DMS153 treated with DMSO at 0.1 percent for 48 hours (cell line): Measurements from ENCODE around the gene HLA-DQB1.
"Not testable (repeated sequence)": the region's sequence is repeated elsewhere in the genome, so short reads cannot be mapped to it uniquely, and the experiment has no call there.

Experiments
- DNase-seq: peaks from one replicate; lab custom pipeline; 2025; ENCODE audit not compliant: unreplicated experiment; lab: John Stamatoyannopoulos, UW

HLA-DQB1 gene

DNA sequence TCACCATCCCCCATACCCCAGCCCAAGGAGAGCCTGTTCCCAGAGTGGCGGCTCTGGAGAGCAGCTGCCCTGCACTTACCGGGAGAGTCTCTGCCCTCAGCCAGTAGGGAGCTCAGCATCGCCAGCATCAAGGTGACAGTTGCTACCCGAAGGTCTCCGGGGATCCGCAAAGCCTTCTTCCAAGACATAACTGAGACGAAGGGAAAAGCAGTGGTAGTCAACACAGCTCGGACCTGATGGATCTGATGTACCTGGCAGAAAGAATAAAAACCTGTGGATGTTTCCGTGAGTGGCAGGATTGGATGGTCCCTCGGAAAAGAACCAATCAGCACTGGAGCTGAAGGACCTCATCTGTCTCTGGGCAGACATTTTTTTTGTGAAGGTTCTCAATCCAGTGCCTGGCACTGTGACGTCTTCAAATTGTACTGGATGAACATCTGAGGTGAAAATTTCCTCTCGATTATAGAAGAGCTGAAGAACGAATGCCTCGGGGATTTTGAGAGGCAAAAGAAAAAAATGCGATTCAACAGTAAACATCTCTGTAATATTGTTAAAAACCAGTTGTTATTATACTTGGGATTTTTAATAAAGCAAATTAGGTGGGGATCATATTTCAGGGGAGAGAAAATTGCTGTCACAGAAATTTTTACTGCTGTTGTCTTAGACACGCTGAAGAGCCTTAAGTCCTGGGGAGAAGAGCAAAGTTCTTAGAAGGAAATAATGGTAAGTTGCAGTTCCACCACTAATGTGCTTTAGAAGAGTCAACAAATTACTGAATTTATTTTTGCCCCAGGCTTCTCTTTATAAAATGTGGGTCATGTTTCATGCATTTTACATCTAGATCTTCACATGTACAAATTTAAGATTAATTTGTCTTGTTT, at the start of gene HLA-DQB1:
Gene HLA-DQB1 (minus strand): TSS at position 238 of the 881 bp plus-strand sequence. CDS start 50 bp downstream, at position 188.
- DNase-seq, result peak; percentile 90

DNA sequence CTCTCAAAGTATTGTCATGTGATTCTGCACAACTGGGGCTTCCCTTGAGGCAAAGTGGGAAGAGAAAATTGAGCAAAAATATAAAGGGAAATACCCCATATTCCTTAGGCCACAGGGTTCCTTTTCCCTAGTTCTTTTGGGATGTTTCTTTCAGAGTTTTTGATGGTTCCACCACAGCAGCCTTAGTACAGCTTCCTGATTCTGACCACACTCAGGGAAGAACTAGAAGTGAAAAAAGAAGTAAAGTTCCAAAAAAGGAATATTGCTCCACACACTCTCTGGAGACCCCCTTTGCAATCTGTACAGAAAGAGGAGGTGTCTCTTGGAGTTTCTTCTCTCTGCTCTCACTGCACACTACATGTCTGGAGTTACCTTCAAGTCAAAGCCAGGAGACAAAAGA, 46.8 kb upstream of the HLA-DQB1 start:
- DNase-seq, result no peak

DNA sequence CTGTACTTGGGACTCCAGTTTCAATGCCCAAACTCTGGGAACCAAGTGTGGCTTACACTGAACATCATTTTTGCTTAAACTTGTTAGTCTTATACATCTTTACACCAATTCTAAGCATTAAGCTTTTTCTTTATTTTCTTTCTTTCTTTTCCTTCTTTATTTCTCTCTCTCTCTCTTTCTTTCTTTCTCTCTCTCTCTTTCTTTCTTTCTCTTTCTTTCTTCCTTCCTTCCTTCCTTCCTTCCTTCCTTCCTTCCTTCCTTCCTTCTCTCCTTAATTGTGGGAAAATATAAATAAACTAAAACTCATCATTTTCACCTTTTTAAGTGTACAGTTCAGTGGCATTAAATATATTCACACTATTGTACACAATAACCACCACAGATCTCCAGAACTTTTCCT, 43.2 kb upstream of the HLA-DQB1 start:
- no peak for DNase-seq

DNA sequence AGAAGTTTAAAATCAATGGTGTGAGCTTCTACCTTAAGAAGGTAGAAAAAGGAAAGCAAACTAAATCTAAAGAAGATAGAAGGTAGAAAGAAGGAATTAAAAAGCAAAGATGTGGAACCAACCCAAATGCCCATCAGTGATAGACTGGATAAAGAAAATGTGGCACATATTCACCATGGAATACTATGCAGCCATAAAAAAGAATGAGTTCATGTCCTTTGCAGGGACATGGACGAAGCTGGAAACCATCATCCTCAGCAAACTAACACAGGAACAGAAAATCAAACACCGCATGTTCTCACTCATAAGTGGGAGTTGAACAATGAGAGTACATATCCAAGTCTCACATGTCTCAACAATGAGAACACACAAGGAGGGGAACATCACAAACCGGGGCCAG, 38.7 kb upstream of the HLA-DQB1 start:
- DNase-seq, result not testable (repeated sequence)

DNA sequence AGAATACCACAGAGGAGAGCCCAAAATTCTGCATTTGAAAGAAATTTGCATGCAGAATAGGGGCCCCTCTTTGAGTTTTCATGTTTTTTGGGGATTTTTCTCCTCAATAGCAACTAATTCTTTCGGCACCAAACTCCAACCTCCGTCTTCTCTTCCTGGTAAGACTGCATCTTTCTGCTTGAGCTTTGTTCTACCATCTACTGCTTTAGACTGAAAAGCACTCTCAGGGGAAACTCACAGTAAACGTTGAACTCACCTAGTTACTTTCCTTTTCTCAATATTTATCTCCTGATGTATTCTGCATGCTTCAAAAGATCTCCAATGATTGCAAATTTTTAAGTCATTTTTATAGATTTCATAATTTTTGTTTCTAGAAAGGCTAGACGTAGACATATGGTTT, 36.9 kb upstream of the HLA-DQB1 start:
- no peak for DNase-seq

DNA sequence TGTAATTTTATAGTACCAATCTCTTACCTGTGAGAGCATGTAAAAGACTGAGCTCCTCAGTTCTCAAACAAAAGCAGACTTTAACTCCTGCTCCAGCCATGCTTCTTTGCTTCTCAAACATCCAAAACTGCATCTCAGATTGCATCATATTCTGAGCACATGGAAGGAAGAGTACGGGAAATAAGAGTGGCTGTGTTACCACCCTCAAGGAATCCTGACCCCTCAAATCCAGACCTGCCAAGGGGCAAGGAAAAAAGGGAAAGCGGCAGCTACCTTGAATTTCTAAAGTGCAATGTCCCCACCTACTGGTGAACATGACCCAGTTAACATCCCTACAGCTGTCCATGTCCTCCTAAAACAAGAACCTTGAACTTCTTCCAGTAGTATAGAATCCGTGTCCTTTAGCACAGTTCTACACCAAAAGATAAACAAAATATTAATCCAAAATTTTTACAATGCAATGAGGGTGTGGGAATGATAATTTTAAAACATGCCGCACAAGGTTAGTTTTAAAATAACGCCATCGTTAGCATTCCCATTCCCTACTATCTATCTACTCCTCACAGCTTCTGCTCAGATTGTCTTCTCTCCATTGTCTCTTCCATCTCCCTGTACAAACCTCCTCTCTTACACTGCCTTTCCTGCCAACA, 34.1 kb upstream of the HLA-DQB1 start:
- DNase-seq, result peak; percentile 58

DNA sequence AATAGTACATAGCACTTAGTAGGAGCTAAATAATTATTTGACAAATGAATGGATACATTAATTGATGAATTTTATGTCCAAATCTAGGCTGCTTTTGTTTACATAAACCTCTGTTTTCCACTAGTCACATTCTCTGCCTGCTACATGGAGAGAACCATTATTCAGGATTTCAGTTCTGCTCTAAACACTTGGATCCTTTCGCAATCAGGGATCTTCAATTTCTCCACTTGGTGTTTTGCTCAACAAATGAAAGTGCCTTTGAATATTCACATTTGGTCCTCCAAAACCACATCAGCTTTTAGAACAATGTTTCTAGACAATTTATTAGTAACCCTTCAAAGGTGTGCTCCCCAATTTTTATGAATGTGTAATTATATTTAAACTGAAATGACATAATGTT, 30.6 kb upstream of the HLA-DQB1 start:
- DNase-seq, result no peak

DNA sequence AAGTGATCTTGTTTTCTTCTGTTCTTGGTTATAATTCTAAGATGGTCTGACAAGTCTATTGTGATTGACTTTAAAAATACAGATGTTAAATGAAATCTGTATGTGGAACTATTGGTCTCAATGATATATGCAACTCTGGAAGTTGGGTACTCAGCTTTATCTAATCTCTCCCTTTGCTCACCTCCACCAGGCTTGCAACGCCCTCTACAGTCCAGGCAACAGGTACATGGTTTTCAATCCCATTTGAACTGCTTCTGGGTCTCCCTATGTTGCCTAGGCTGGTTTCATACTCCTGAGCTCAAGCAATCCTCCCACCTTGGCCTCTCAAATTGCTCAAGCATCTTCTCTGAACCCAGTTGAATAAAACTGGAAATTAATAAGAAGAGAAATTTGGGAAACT, 25.6 kb upstream of the HLA-DQB1 start:
- DNase-seq, result peak; percentile 79

DNA sequence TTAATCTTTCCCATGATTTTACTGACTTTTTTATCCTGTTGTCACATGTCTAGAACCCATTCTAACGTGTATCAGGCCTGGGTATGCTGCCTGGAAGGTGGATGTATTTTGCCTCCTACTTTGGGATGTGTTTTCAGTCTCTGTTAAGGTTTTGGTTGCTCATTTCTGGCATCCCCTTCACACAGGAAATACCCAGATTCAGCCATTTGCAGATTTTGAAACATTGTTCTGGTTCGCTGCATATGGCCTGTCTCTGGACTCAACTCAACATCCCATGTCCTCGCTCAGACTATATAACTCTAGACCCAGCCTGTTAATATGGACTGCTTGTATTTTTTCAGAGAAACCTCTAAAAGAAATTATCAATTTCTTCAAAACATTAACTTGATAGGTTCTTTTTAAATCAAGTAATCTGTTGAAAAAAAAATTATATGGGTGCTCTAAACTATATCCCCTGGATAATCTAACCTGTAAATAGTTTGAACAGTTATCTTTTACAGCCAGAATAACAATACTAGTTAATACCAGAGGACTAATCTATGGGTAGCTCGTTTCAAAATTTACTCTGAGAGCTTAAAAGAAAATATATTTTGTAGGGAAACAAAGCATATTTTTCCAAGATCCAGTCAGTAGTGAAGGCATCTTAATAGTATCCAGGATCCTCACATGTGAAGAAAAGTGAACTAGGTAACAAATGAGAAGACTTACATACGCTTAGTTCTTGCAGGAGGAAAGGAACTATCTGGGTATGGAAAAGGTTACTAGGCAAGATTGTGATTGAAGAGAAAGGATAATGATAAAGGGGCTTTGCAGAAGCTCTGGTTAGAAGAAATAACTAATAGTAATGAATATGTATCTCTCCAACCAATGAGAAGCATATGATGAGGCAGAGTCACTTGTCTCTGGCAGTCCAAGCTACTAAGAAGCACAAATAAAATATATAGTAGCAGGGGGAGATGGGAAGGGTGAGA, 23.4 kb upstream of the HLA-DQB1 start:
- no peak for DNase-seq

DNA sequence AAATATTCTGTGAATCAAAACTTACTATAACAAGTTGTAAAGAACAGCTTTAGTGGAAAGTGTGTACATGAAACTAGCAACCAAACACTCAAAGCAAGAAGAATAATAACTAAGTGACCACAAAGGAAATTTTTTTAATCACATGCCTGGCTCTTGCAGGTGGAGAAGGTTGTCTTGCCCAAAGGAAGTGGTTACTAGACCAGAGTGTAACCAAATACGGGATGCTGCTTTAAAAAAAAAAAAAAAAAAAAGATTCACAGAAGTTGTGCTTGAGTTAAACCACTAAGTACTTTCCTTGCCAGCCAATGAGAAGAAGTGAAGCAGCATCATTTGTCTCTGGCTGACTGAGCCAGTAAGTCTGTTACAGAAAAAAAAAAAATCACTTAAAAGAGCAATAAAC, 19.1 kb upstream of the HLA-DQB1 start:
- DNase-seq, result no peak

DNA sequence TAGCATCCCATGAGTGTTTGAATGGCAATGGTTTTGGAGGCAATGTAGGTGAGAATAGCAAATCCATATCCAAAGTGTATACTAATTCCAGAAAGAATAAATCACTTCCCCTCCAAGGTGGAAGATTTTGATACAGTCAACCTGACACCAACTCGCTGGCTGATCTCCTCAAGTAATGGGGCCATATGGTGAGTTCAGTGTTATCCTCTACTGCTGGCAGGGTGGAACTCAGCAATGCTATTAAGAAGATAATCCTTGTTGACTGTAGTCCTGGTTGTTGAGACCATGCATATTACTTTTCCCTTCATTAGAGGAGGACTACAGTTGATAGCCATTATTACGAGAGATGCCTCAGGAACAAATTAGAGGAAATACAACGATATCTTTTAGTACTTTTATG, 17.8 kb upstream of the HLA-DQB1 start:
- no peak for DNase-seq

DNA sequence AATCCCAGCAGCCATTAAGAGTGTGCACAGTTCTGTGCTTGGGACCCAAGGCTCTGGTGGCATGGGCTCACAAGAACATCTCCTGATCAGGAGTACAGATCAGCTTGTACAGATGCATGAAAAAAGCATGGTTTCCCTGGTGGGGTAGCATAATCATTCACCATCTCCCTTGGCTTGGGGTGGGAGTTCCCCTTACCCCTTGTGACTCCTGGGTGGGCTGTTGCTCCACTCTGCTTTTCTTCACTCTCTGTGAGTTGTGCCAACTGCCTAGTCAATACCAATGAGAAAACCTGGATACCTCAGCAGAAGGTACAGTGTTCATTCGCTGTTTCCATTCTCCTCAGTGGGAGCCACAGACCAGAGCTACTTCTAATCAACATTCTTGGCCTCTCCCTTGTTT, 13.6 kb upstream of the HLA-DQB1 start:
- no peak for DNase-seq

DNA sequence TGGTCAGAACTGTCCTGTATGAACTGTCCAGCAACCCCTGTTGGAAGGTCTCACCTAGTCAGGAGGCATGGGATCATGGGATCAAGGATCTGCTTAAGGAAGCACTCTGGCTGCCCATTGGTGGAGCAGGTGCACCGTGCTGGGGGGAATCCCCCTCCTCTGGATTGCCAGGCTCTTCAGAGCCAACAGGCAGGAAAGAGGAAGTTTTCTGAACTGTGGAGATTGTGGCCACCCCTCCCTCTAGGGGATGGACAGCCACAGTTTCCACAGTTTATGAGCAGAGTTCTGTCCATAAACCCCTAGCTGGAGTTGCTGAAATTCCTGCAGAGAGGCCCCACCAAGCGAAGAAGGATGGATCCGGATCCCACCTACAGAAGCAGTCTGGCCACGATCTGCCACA, 13.0 kb upstream of the HLA-DQB1 start:
- DNase-seq, result no peak

DNA sequence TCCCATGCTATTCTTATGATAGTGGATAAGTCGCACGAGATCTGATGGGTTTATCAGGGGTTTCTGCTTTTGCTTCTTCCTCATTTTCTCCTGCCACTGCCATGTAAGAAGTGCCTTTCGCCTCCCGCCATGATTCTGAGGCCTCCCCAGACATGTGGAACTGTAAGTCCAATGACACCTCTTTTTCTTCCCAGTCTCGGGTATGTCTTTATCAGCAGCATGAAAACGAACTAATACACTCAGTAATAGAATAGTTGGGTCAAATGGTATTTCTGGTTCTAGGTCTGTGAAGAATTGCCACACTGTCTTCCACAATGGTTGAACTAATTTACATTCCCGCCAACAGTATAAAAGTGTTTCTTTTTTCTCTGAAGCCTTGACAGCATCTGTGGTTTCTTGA, 7.7 kb upstream of the HLA-DQB1 start:
- DNase-seq, result not testable (repeated sequence)

DNA sequence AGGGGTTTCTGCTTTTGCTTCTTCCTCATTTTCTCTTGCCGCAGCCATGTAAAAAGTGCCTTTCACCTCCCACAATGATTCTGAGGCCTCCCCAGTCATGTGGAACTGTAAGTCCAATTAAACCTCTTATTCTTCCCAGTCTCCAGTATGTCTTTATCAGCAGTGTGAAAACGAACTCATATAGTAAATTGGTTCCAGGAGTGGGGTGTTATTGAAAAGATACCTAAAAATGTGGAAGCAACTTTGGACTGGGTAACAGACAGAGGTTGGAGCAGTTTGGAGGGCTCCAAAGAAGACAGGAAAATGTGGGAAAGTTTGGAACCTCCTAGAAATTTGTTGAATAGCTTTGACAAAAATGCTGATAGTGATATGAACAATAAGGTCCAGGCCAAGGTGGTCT, 5.5 kb upstream of the HLA-DQB1 start:
- not testable (repeated sequence) for DNase-seq

DNA sequence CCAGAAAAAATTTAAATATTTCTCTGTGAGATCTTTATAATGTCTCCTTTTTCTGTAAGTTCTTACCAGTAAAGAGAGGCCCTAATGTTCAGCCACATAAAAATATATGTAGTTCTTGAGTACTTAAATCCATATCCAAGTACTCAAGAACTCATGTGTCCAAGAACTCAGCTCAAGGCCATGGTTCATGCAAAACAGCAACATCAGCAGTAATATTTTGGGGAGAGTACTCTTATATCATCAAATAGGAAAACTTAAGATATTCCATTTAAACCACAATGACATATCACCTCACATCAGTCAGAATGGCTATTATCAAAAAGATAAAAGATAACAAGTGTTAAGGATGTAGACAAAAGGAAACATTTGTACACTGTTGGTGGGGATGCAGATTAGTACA, 3.4 kb upstream of the HLA-DQB1 start:
- no peak for DNase-seq

DNA sequence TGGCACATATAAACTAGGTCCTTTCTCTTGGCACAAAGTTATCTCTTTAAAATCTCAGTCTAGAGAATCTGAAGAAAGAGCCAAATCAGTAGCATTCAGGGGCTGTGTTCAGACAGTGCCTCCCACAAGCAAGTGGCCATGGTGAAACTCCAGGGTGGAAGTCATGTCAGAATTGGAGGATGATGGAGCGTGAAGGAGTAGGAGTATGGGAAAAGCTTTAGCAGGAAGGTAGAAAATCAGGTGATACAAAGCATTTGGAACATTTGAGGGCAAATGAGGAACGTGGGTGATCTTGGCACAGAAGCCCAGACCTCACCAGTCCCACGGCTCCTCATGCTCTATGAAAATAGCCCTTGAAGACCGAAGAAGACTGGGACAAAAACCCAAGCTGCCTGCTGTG, 2.8 kb upstream of the HLA-DQB1 start:
- no peak for DNase-seq

DNA sequence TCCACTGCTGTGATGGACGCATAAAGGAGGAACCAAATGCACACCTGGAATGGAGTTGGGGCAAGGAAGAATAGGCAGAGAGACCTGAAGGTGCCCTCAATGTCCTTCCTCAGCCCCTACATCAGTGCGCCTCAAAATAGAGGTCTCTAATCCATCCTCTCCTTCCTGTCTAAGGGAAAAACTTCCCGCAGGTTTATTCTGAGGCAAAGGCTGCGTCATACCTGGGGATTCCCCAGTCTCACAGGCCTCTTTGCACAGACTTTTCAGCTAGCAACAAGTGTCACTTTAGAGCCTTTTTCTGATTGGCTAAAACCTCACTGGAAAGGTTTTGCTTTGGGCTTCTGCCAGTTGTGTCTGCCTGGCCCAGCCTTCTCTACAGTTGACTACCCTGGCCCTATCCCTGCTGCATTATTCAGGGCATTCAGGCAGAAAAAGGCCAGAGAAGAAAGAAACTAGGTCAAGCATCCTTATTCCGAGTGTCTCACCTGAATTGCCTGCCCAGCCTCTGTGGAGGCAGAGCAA, 1.8 kb upstream of the HLA-DQB1 start:
- peak; percentile 69 for DNase-seq

DNA sequence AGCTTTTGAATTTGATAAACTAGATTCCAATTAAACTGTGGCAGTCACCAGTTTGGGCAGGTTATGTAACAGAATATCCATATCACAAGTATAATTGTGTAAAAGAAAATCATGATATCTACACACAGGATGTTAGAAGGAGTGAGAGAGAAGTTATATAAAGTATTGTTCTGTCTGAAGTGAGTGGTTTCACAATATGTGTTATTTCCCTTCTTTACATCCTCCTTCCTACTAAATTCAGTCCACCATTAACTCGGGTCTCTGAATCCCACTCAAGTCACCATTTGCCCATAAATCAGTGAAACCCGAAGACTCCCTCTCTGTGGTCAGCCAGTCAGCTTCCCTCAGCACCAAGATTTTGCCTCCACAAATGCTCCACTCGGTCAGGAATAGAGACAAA, 796 bp downstream of the HLA-DQB1 start:
- no peak for DNase-seq

DNA sequence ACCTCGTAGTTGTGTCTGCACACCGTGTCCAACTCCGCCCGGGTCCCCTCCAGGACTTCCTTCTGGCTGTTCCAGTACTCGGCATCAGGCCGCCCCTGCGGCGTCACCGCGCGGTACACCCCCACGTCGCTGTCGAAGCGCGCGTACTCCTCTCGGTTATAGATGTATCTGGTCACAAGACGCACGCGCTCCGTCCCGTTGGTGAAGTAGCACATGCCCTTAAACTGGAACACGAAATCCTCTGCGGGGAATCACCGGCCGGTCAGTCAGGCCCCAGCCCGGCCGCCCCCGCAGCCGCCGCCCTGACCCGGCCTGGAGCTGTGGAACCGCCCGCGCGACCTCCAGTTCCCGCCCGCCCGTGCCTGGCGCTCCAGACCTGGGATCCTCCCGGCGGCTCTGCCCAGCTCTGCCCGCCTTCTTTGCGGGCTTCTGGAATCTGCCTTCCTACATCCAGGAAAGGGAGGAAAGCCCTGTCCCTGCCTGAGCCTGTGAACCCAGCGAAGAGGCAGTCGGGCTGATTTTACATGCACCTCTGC, 1.6 kb downstream of the HLA-DQB1 start:
- DNase-seq, result peak; percentile 39

DNA sequence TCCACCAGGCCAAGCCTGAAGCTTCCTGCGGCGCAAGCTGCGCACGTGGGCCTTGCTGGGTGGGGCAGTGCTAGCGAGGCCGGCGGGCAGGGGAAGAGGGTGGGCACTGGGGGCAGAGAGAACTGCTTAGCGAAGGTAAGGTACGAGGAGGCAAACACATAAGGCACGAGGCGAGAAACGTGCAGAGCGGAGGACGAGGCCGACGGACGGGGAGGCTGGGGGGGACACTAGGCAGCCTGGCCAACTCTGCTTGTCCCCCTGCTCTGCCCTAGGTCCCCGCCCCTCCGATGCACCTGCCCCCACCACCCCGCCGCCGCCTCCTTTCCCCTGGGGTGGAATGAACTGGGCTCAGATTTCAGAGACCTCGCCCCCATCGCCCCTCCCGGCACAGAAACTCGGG, 2.1 kb downstream of the HLA-DQB1 start:
- DNase-seq, result no peak
